ES-I3 (cell line): ENCODE measurements around the gene TOMM5.
"Not testable (repeated sequence)": the region's sequence is repeated elsewhere in the genome, so short reads cannot be mapped to it uniquely, and the experiment has no call there.

Experiments used
- H3K36me3 ChIP-seq: 2 replicates; pipeline ENCODE4 v1.6.1; 2013; ENCODE audit warnings: mild to moderate bottlenecking, low read length, control low read depth, moderate library complexity; ENCODE audit not compliant: insufficient read depth
- H3K4me1 ChIP-seq: 2 replicates; pipeline ENCODE4 v1.6.1; 2013; ENCODE audit warnings: mild to moderate bottlenecking, control low read depth, low read length; ENCODE audit not compliant: insufficient read depth
- H3K9ac ChIP-seq: 2 replicates; pipeline ENCODE4 v1.6.1; 2013; ENCODE audit warnings: low read depth, mild to moderate bottlenecking, low read length, moderate library complexity
- H3K9me3 ChIP-seq: 2 replicates; pipeline ENCODE4 v1.6.1; 2013; ENCODE audit warnings: mild to moderate bottlenecking, low read length, moderate library complexity; ENCODE audit not compliant: control insufficient read depth, insufficient read depth

TOMM5 gene

GRCh38 chr9:37622462-37622861, 30.1 kb upstream of the TOMM5 start:
- Histone ChIP-seq H3K9ac (no peak overlapping the region), H3K36me3 (no peaks in the 10 kb centered on the region), H3K4me1 (peaks cover 15% of the 10 kb centered on the region; the same call in 1 of the 2 replicates), H3K9me3 (no peaks in the 10 kb centered on the region)

GRCh38 chr9:37621273-37622121, 29.1 kb upstream of the TOMM5 start:
- no peak overlapping the region for H3K9ac ChIP-seq
- peaks cover 15% of the 10 kb centered on the region; the same call in 1 of the 2 replicates for H3K4me1 ChIP-seq
- H3K36me3 ChIP-seq = no peaks in the 10 kb centered on the region
- no peaks in the 10 kb centered on the region for H3K9me3 ChIP-seq

- Histone ChIP-seq H3K4me1 (peaks cover 15% of the 10 kb centered on the region; the same call in 1 of the 2 replicates), H3K9me3 (no peaks in the 10 kb centered on the region), H3K9ac (no peak overlapping the region), H3K36me3 (no peaks in the 10 kb centered on the region)
Measured at GRCh38 chr9:37620396-37620795, 28.0 kb upstream of the TOMM5 start.

- Histone ChIP-seq H3K9me3 (no peaks in the 10 kb centered on the region), H3K9ac (no peak overlapping the region), H3K4me1 (peaks cover 15% of the 10 kb centered on the region; the same call in 1 of the 2 replicates), H3K36me3 (no peaks in the 10 kb centered on the region)
Measured at GRCh38 chr9:37619806-37620205, 27.4 kb upstream of the TOMM5 start.

GRCh38 chr9:37618817-37619216, 26.4 kb upstream of the TOMM5 start:
- Histone ChIP-seq H3K36me3 (no peaks in the 10 kb centered on the region), H3K9ac (no peak overlapping the region), H3K9me3 (no peaks in the 10 kb centered on the region), H3K4me1 (peaks cover 9% of the 10 kb centered on the region; the same call in 1 of the 2 replicates)

- Histone ChIP-seq H3K36me3 (no peaks in the 10 kb centered on the region), H3K9ac (no peak overlapping the region), H3K9me3 (no peaks in the 10 kb centered on the region), H3K4me1 (0 out of 2 replicates have a peak, but pooled peaks cover 5% of the 10 kb centered on the region)
Measured at GRCh38 chr9:37617832-37618231, 25.4 kb upstream of the TOMM5 start.

GRCh38 chr9:37617161-37617560, 24.8 kb upstream of the TOMM5 start:
- Histone ChIP-seq H3K36me3 (no peaks in the 10 kb centered on the region), H3K4me1 (0 out of 2 replicates have a peak, but pooled peaks cover 5% of the 10 kb centered on the region), H3K9me3 (no peaks in the 10 kb centered on the region), H3K9ac (no peak overlapping the region)

- H3K9me3 ChIP-seq = no peaks in the 10 kb centered on the region
Measured at GRCh38 chr9:37611961-37612360, 19.6 kb upstream of the TOMM5 start.

GRCh38 chr9:37611014-37611413, 18.6 kb upstream of the TOMM5 start:
- Histone ChIP-seq H3K9ac (no peak overlapping the region), H3K4me1 (no peaks in the 10 kb centered on the region), H3K36me3 (no peaks in the 10 kb centered on the region), H3K9me3 (no peaks in the 10 kb centered on the region)

More at GRCh38 chr9:37611961-37612360, 19.6 kb upstream of the TOMM5 start:
- H3K4me1 ChIP-seq = no peaks in the 10 kb centered on the region
- no peak overlapping the region for H3K9ac ChIP-seq
- no peaks in the 10 kb centered on the region for H3K36me3 ChIP-seq

- H3K9me3 ChIP-seq = no peaks in the 10 kb centered on the region
- no peak overlapping the region for H3K9ac ChIP-seq
- H3K4me1 ChIP-seq = no peaks in the 10 kb centered on the region
- H3K36me3 ChIP-seq = no peaks in the 10 kb centered on the region
Measured at GRCh38 chr9:37609735-37610397, 17.5 kb upstream of the TOMM5 start.

GRCh38 chr9:37608250-37608649, 15.9 kb upstream of the TOMM5 start:
- Histone ChIP-seq H3K9ac (no peak overlapping the region), H3K4me1 (no peaks in the 10 kb centered on the region), H3K36me3 (no peaks in the 10 kb centered on the region), H3K9me3 (no peaks in the 10 kb centered on the region)

- no peaks in the 10 kb centered on the region for H3K36me3 ChIP-seq
- H3K9ac ChIP-seq = no peak overlapping the region
- H3K9me3 ChIP-seq = no peaks in the 10 kb centered on the region
- no peaks in the 10 kb centered on the region for H3K4me1 ChIP-seq
Measured at GRCh38 chr9:37604296-37604695, 11.9 kb upstream of the TOMM5 start.

GRCh38 chr9:37602817-37603216, 10.4 kb upstream of the TOMM5 start:
- no peaks in the 10 kb centered on the region for H3K9me3 ChIP-seq
- no peak overlapping the region for H3K9ac ChIP-seq
- no peaks in the 10 kb centered on the region for H3K36me3 ChIP-seq
- no peaks in the 10 kb centered on the region for H3K4me1 ChIP-seq

GRCh38 chr9:37602061-37602460, 9.7 kb upstream of the TOMM5 start:
- not testable (repeated sequence) for H3K36me3 ChIP-seq, H3K9me3 ChIP-seq, H3K9ac ChIP-seq, H3K4me1 ChIP-seq

GRCh38 chr9:37596504-37596903, 4.1 kb upstream of the TOMM5 start:
- Histone ChIP-seq H3K36me3 (no peaks in the 10 kb centered on the region), H3K4me1 (no peaks in the 10 kb centered on the region), H3K9me3 (no peaks in the 10 kb centered on the region), H3K9ac (no peak overlapping the region; the same call in 1 of the 2 replicates)
